Osteocyte (in vitro differentiated cells): ENCODE results near the gene CCDC51. TPM values are rescaled to one million over a fixed set of nuclear protein-coding genes. Genes with fewer than 3 reads are reported as not detected.

Source experiments
- DNase-seq: peaks from one replicate; pipeline ENCODE4 v3.0.0; 2021; ENCODE audit warnings: mixed read lengths; ENCODE audit not compliant: unreplicated experiment; ENCODE audit errors: extremely low spot score
- H3K27ac Mint-ChIP-seq: one replicate; pipeline ENCODE4 v1.8.0; 2021; ENCODE audit warnings: mild to moderate bottlenecking, mixed read lengths; ENCODE audit not compliant: unreplicated experiment
- H3K27me3 Mint-ChIP-seq: one replicate; pipeline ENCODE4 v1.8.0; 2021; ENCODE audit warnings: mixed read lengths; ENCODE audit not compliant: unreplicated experiment
- H3K36me3 Mint-ChIP-seq: one replicate; pipeline ENCODE4 v1.8.0; 2021; ENCODE audit warnings: mixed read lengths; ENCODE audit not compliant: unreplicated experiment
- H3K4me1 Mint-ChIP-seq: one replicate; pipeline ENCODE4 v1.8.0; 2021; ENCODE audit warnings: mixed read lengths; ENCODE audit not compliant: unreplicated experiment
- H3K4me3 Mint-ChIP-seq: one replicate; pipeline ENCODE4 v1.8.0; 2021; ENCODE audit warnings: mild to moderate bottlenecking, moderate library complexity, mixed read lengths; ENCODE audit not compliant: unreplicated experiment
- H3K9me3 Mint-ChIP-seq: one replicate; pipeline ENCODE4 v1.8.0; 2021; ENCODE audit warnings: mixed read lengths; ENCODE audit not compliant: unreplicated experiment
- CTCF ChIP-seq: fragments of 200-600 bp; sonication (generic); IDR thresholded peaks from 2 replicates; pipeline ENCODE4 v1.5.0; 2021; ENCODE audit warnings: antibody characterized with exemption, mild to moderate bottlenecking, moderate library complexity
- total RNA-seq: library from RNA; stranded (reverse); gene quantifications from 2 replicates; pipeline ENCODE4 v1.2.1, GENCODE V29; 2021

The CCDC51 gene
- total RNA-seq, 1 donor from 2014 or later, result 11.3 TPM

GRCh38 chr3:48460517-48460902 is 20.6 kb upstream of the CCDC51 start:
- Mint-ChIP-seq H3K4me3 (no peak overlapping the region), H3K36me3 (peaks cover 11% of the 10 kb centered on the region), H3K27me3 (no peaks in the 10 kb centered on the region), H3K9me3 (no peaks in the 10 kb centered on the region), H3K4me1 (peaks cover 5% of the 10 kb centered on the region), H3K27ac (no peak overlapping the region)
- no peak for TF ChIP-seq CTCF
- no peak for DNase-seq

DNA sequence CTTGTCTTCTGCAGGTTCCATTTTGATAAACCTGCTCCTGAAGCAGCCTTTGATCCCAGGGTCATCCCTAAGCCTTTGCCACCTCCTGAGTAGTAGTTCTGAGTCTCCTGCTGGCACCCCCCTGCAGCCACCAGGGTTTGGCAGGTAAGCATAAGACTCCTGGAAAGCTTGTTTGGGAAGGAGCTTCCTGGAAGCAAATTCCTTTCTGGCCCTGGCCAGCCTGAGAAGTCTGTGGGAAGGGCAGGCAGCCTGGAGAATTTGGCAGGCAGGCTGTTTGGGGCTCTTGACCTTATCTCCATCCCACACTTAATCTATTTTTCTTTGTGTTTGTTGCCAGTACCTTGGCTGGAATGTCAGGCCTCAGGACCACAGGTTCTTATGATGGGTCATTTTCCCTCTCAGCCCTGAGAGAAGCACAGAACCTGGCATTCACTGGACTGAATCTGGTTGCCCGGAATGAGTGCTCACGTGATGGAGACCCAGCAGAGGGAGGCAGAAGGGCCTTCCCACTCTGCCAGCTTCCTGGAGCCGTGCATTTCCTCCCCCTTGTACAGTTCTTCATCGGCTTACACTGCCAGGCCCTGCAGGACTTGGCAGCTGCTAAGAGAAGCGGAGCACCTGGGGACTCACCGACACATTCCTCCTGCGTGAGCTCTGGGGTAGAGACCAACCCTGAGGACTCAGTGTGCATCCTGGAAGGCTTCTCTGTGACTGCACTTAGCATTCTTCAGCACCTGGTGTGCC is 20.0 kb upstream of the CCDC51 start:
- Mint-ChIP-seq H3K4me1 (no peaks in the 10 kb centered on the region), H3K36me3 (peaks cover 14% of the 10 kb centered on the region), H3K4me3 (no peak overlapping the region), H3K27me3 (no peaks in the 10 kb centered on the region), H3K9me3 (no peaks in the 10 kb centered on the region), H3K27ac (no peak overlapping the region)
- no peak for TF ChIP-seq CTCF
- no peak for DNase-seq

DNA sequence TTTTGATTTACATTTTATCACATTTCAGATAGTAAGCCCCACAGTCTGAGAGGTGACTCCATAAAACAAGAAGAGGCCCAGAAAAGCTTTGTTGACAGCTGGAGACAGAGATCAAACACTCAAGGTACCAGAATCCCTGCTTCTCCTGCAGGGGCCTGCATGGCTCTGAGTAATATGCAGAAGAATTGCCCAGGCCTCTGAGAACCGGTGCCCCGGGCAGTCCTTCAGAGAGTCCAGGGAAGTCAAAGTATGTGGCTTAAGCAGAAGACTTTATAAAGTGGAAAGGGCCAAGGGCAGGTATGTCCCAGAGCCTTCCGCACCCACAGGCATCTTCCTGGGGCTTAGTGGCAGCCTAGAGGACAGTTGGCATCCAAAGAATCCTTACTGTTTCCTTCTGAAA is 19.4 kb upstream of the CCDC51 start:
- H3K4me3 Mint-ChIP-seq, result no peak overlapping the region
- no peak for TF ChIP-seq CTCF

GRCh38 chr3:48456456-48456855 is 16.5 kb upstream of the CCDC51 start:
- H3K36me3 Mint-ChIP-seq, result peaks cover 28% of the 10 kb centered on the region

More for the DNA sequence above, 19.4 kb upstream of the CCDC51 start:
- no peaks in the 10 kb centered on the region for H3K9me3 Mint-ChIP-seq
- no peaks in the 10 kb centered on the region for H3K27me3 Mint-ChIP-seq
- H3K36me3 Mint-ChIP-seq, result peaks cover 18% of the 10 kb centered on the region
- H3K4me1 Mint-ChIP-seq, result no peaks in the 10 kb centered on the region
- DNase-seq, result no peak
- no peak overlapping the region for H3K27ac Mint-ChIP-seq

DNA sequence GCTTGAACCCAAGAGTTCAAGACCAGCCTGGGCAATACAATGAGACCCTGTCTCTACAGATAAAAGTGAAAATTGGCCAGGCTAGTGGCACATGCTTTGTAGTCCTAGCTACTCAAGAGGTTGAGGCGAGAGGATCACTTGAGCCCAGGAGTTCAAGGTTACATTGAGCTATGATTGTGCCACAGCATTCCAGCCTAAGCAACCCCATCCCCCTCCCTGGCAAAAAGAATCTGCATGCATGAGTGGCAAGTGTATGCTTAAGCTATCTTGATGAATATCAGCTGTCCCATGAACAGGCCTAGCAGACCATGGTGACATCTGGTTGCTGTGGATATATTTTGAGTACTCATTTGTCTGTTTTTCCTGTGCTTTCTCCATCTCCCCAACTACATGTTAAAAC is 11.4 kb upstream of the CCDC51 start:
- no peaks in the 10 kb centered on the region for H3K27me3 Mint-ChIP-seq
- H3K4me3 Mint-ChIP-seq, result no peak overlapping the region
- H3K9me3 Mint-ChIP-seq, result no peaks in the 10 kb centered on the region
- H3K27ac Mint-ChIP-seq, result no peak overlapping the region
- peaks cover 20% of the 10 kb centered on the region for H3K36me3 Mint-ChIP-seq
- no peak for DNase-seq
- TF ChIP-seq CTCF, result no peak
- peaks cover 21% of the 10 kb centered on the region for H3K4me1 Mint-ChIP-seq

More at GRCh38 chr3:48456456-48456855, 16.5 kb upstream of the CCDC51 start:
- Mint-ChIP-seq H3K4me3 (no peak overlapping the region), H3K27ac (no peak overlapping the region), H3K27me3 (no peaks in the 10 kb centered on the region), H3K9me3 (no peaks in the 10 kb centered on the region), H3K4me1 (no peaks in the 10 kb centered on the region)
- no peak for TF ChIP-seq CTCF
- no peak for DNase-seq
